OCI-LY7 (cell line): ENCODE data around the gene CCDC91. TPM values are rescaled to one million over a fixed set of nuclear protein-coding genes. Genes with fewer than 3 reads are reported as not detected.

ENCODE experiments used
- BruUV-seq: library from RNA; stranded (reverse); fragments of 400-500 nt; replicated peaks from 2 replicates; lab custom pipeline; 2021; lab: Mats Ljungman, UMichigan
- CTCF ChIA-PET: fragments of 300-600 bp; sonication (Branson Sonifier 250); formaldehyde crosslinking; loops from one replicate; lab custom pipeline; 2022; ENCODE audit warnings: antibody characterized with exemption; ENCODE audit not compliant: unreplicated experiment; lab: Charles Lee
- POLR2A ChIA-PET: fragments of 300-600 bp; sonication (Branson Sonifier 250); formaldehyde crosslinking; loops from one replicate; lab custom pipeline; 2022; ENCODE audit warnings: antibody characterized with exemption; lab: Charles Lee
- DNase-seq: peaks from one replicate; pipeline ENCODE4 v3.0.0-alpha.2; 2015; ENCODE audit warnings: low spot score
- H2AFZ ChIP-seq: fragments of 200-600 bp; sonication (generic), shearing (Covaris generic); 2 replicates; pipeline ENCODE4 v1.6.1; 2014; ENCODE audit warnings: mild to moderate bottlenecking, antibody characterized with exemption, low read length, moderate library complexity
- H3K27ac ChIP-seq: fragments of 200-600 bp; sonication (generic); 2 replicates; pipeline ENCODE4 v1.5.1; 2014; ENCODE audit warnings: mixed run types, low read depth, mild to moderate bottlenecking, moderate library complexity, low read length, inconsistent platforms; ENCODE audit not compliant: poor library complexity, severe bottlenecking
- H3K36me3 ChIP-seq: fragments of 200-600 bp; sonication (generic); 2 replicates; pipeline ENCODE4 v1.6.1; 2014; ENCODE audit warnings: mild to moderate bottlenecking, antibody characterized with exemption, low read length, moderate library complexity, mixed read lengths; ENCODE audit not compliant: insufficient read depth
- H3K4me1 ChIP-seq: fragments of 200-600 bp; sonication (generic); 2 replicates; pipeline ENCODE4 v1.5.1; 2014; ENCODE audit warnings: mild to moderate bottlenecking, low read length; ENCODE audit not compliant: insufficient read depth, poor library complexity, severe bottlenecking
- H3K4me2 ChIP-seq: fragments of 200-600 bp; sonication (generic); 2 replicates; pipeline ENCODE4 v1.6.1; 2014; ENCODE audit warnings: mild to moderate bottlenecking, low read length
- H3K4me3 ChIP-seq: fragments of 200-600 bp; sonication (generic); 2 replicates; pipeline ENCODE4 v1.5.1; 2014; ENCODE audit warnings: mild to moderate bottlenecking, low read depth, low read length; ENCODE audit not compliant: poor library complexity, severe bottlenecking
- H3K79me2 ChIP-seq: fragments of 200-600 bp; sonication (generic); 2 replicates; pipeline ENCODE4 v1.6.1; 2016; ENCODE audit warnings: low read depth, mild to moderate bottlenecking, low read length, moderate library complexity, mixed read lengths; ENCODE audit not compliant: insufficient read depth
- H3K9me2 ChIP-seq: fragments of 200-600 bp; sonication (generic); 2 replicates; pipeline ENCODE4 v1.6.1; 2016; ENCODE audit warnings: mild to moderate bottlenecking, low read length, mixed read lengths; ENCODE audit not compliant: insufficient read depth
- H3K9me3 ChIP-seq: fragments of 200-600 bp; sonication (generic); 2 replicates; pipeline ENCODE4 v1.6.1; 2014; ENCODE audit warnings: mild to moderate bottlenecking, mixed run types, low read length, mixed read lengths
- H4K20me1 ChIP-seq: fragments of 200-600 bp; sonication (generic); 2 replicates; pipeline ENCODE4 v1.6.1; 2014; ENCODE audit warnings: mild to moderate bottlenecking, antibody characterized with exemption, low read length, moderate library complexity, mixed read lengths; ENCODE audit not compliant: insufficient read depth
- EZH2phosphoT487 ChIP-seq: fragments of 200-600 bp; sonication (generic); IDR thresholded peaks from 2 replicates; pipeline ENCODE4 v1.6.1; 2018; ENCODE audit warnings: low read depth, borderline replicate concordance, mild to moderate bottlenecking, mixed run types, antibody characterized with exemption, low read length, moderate library complexity, mixed read lengths
- intact Hi-C: fragments of 100-400 bp; cut with micrococcal nuclease; formaldehyde crosslinking; loops from one replicate; pipeline ENCODE4 v1.10.0; 2022; ENCODE audit not compliant: unreplicated experiment
- total RNA-seq, 2 experiments: library from RNA; depleted of rRNA in 1 of 2; stranded (reverse); fragments of >200 nt in 1 of 2; shearing (Covaris generic) in 1 of 2; gene quantifications; 2 replicates each; pipeline ENCODE4 v1.2.3, GENCODE V29; 2014 to 2022
- TF ChIP-seq, protein P1 (sequence below): fragments of 200-600 bp; sonication (generic); conservative IDR thresholded peaks from 2 replicates; pipeline ENCODE4 v1.5.1; 2014; ENCODE audit warnings: mild to moderate bottlenecking, antibody characterized with exemption, low read length, moderate library complexity, mixed read lengths

CCDC91 gene
- total RNA-seq, 2 experiments from 2014 or later: 15.8 to 23.8 TPM

DNA sequence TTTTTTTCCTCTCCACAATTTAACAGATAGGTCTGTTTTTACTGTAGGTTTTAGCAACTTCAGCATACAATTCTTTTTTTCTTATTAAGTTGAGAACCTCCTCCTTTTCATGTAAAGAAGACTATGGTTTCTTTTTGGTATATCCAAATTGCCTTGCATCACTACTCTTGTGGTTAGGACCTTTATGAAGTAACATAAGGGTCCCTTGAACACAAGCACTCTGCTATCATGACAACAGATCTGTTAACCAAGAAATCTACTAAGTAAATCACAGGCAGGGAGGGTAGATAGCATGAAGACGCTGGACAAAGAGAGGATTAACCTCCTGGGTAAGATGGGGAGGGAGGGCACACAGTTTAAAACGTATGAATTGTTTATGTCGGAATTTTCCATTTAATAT is 380.6 kb downstream of the CCDC91 start:
- Histone ChIP-seq H3K79me2 (no peaks in the 10 kb centered on the region), H3K4me2 (no peak overlapping the region), H3K27ac (no peak overlapping the region), H3K9me3 (no peaks in the 10 kb centered on the region), H3K4me3 (no peak overlapping the region), H3K9me2 (no peaks in the 10 kb centered on the region), H3K36me3 (no peaks in the 10 kb centered on the region), H3K4me1 (no peaks in the 10 kb centered on the region), H2AFZ (no peak overlapping the region), H4K20me1 (no peaks in the 10 kb centered on the region)
- TF ChIP-seq, protein P1, sequence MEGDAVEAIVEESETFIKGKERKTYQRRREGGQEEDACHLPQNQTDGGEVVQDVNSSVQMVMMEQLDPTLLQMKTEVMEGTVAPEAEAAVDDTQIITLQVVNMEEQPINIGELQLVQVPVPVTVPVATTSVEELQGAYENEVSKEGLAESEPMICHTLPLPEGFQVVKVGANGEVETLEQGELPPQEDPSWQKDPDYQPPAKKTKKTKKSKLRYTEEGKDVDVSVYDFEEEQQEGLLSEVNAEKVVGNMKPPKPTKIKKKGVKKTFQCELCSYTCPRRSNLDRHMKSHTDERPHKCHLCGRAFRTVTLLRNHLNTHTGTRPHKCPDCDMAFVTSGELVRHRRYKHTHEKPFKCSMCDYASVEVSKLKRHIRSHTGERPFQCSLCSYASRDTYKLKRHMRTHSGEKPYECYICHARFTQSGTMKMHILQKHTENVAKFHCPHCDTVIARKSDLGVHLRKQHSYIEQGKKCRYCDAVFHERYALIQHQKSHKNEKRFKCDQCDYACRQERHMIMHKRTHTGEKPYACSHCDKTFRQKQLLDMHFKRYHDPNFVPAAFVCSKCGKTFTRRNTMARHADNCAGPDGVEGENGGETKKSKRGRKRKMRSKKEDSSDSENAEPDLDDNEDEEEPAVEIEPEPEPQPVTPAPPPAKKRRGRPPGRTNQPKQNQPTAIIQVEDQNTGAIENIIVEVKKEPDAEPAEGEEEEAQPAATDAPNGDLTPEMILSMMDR: no peak
- TF ChIP-seq EZH2phosphoT487: no peak
- ChIA-PET POLR2A (interaction anchor here (0.6 kb wide), 1 partner anchor 10 kb away, joined by 4 read pairs; no protein-coding TSS in a partner anchor), CTCF (no interaction called here)
- DNase-seq: no peak
- no TSS peak for BruUV-seq
- intact Hi-C loops: no loop called here

DNA sequence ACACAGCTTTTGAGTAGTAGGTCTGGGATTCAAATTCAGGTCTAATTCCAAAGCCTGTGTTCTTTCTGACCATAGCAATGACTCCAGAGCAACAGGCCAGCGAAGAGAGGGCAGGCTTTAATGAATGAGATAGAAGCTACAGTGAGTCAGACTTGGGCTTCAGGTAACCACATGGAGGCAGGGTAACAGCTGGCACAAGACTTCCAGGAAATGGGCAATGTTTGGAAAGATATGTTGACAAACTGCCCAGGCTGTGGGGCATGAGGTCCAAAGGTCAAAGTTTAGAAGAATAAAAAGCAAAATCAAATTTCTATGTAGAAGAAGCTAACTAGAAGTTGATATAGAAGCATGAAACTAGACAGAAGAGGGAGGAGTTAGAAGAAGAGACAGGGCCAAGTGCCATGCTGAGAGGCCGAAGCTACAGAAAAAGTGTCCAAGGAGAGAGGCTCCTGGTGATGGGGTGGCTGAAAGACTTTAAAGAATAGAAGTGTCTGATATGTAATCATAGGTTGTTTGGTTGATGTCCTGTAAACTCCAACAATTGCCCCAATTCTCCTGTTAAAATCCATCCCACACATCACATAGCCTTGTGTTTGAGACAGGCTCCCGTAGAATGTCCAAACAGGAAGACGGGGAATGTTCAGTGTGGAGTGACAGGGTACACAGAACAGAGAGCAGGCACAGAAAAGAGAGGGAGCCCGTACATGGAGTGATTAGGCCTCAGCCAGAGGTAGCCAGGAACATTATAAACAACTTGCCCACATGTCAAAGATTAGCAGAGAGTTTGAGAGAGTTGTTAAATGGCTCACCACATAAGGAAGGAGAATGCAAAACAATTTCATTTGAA is 384.7 kb downstream of the CCDC91 start:
- Histone ChIP-seq H3K36me3 (no peaks in the 10 kb centered on the region), H3K4me2 (no peak overlapping the region), H3K4me3 (no peak overlapping the region), H2AFZ (no peak overlapping the region), H3K27ac (no peak overlapping the region), H3K4me1 (no peaks in the 10 kb centered on the region), H4K20me1 (no peaks in the 10 kb centered on the region), H3K9me2 (no peaks in the 10 kb centered on the region), H3K9me3 (no peaks in the 10 kb centered on the region), H3K79me2 (no peaks in the 10 kb centered on the region)
- intact Hi-C loops: no loop called here
- TF ChIP-seq, protein P1: no peak
- POLR2A ChIA-PET: interaction anchor here (0.9 kb wide), 1 partner anchor 157 kb away, joined by 4 read pairs; no protein-coding TSS in a partner anchor
- BruUV-seq: no TSS peak
- CTCF ChIA-PET: no interaction called here
- no peak for DNase-seq

DNA sequence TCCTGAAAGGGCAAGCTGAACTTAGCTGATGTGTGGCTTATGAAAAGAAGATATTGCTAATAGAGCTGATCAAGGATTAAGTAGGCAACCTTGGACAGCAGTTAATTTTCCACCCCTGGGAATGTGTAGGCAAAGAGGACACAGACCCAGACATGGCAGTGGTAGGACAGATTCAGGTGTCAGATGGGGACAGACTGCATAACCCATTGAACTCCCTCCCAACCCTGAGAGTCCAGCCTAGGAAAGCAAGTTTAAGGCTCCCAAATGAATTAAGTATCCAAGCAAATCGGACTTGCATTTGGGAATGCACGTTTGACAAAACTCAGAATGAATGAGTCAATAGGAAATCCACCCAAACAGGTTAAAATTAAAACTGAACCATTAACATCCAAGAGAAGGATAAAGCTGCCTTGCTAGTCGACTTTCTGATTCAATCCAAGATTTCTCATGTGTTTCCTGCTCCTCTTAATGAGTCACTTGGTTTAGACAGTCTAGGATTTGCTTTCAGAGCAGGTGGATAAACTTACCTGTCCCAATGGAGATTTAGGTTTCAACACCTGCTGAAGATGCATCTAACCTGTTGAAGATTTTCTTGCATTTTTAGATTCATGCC is 385.4 kb downstream of the CCDC91 start:
- no TSS peak for BruUV-seq
- H3K4me2 ChIP-seq: no peak overlapping the region
- no peaks in the 10 kb centered on the region for H3K9me3 ChIP-seq
- H3K36me3 ChIP-seq: no peaks in the 10 kb centered on the region
- intact Hi-C loops: no loop called here
- no peaks in the 10 kb centered on the region for H4K20me1 ChIP-seq
- no peaks in the 10 kb centered on the region for H3K9me2 ChIP-seq
- no peak for DNase-seq
- ChIA-PET CTCF (no interaction called here), POLR2A (no interaction called here)
- H3K79me2 ChIP-seq: no peaks in the 10 kb centered on the region
- H3K4me1 ChIP-seq: no peaks in the 10 kb centered on the region
- H2AFZ ChIP-seq: no peak overlapping the region
- TF ChIP-seq, protein P1: no peak
- no peak for TF ChIP-seq EZH2phosphoT487
- no peak overlapping the region for H3K27ac ChIP-seq
- H3K4me3 ChIP-seq: no peak overlapping the region
